Measurements from ENCODE around the gene ZGRF1.

GRCh38 chr4:112567536-112567935 is 69.2 kb downstream of the ZGRF1 start:
- no peak for TF ChIP-seq POLR2A (IDR thresholded peaks at IDR 0.05; ENCODE audit: low read length)
- no peak for TF ChIP-seq GATA1 (IDR thresholded peaks at IDR 0.05; ENCODE audit: low read depth, low read length)
